AG04450 (cell line): ENCODE measurements around the gene CLMP. TPM values are rescaled to one million over a fixed set of nuclear protein-coding genes. Genes with fewer than 3 reads are reported as not detected.
A peak's percentile ranks its signal among the peaks of the same experiment; 100 is the strongest.

Source experiments
- CTCF ChIA-PET: fragments of 300-600, 350-600 bp; formaldehyde crosslinking; extraction: SDS; loops from one replicate; lab custom pipeline; 2022; ENCODE audit warnings: antibody characterized with exemption, inconsistent platforms; lab: Charles Lee
- POLR2A ChIA-PET: fragments of 350-600 bp; formaldehyde crosslinking; extraction: SDS; loops from one replicate; lab custom pipeline; 2021; ENCODE audit warnings: antibody characterized with exemption, inconsistent platforms; lab: Yijun Ruan, JAX
- DNase-seq: peaks from one replicate; pipeline ENCODE4 v3.0.0-alpha.2; 2011; ENCODE audit warnings: low read depth, low spot score
- H3K27ac ChIP-seq: one replicate; pipeline ENCODE4 v1.5.1; 2012; ENCODE audit warnings: low read depth, low read length, control low read depth
- H3K27me3 ChIP-seq: one replicate; pipeline ENCODE4 v1.6.0; 2012; ENCODE audit warnings: low read length; ENCODE audit not compliant: control insufficient read depth, insufficient read depth
- H3K4me3 ChIP-seq: 2 replicates; pipeline ENCODE4 v1.5.1; 2011; ENCODE audit warnings: mild to moderate bottlenecking, low read depth, low read length, control low read depth
- H3K9me3 ChIP-seq: 2 replicates; pipeline ENCODE4 v1.5.1; 2012; ENCODE audit warnings: low read length; ENCODE audit not compliant: control insufficient read depth, insufficient read depth
- CTCF ChIP-seq: IDR thresholded peaks from 2 replicates; pipeline ENCODE4 v1.5.1; 2011; ENCODE audit warnings: low read depth, low read length, control low read depth, inconsistent platforms
- polyA plus RNA-seq: library from polyadenylated mRNA; depleted of rRNA; stranded (reverse); fragments of >200 nt; gene quantifications from 2 replicates; pipeline ENCODE4 v1.2.3, GENCODE V29; 2011

The CLMP gene
- polyA plus RNA-seq, 1 experiment: 288 TPM

GRCh38 chr11:123233280-123233974 is 38.4 kb upstream of the CLMP start:
- Histone ChIP-seq H3K4me3 (no peak overlapping the region), H3K9me3 (no peaks in the 10 kb centered on the region), H3K27ac (no peak overlapping the region), H3K27me3 (no peaks in the 10 kb centered on the region)
- DNase-seq: no peak
- ChIA-PET CTCF (interaction anchor here (0.9 to 8.9 kb wide), 2 partner anchors 13 to 28 kb away, joined by 3 to 69 read pairs; no protein-coding TSS in a partner anchor), POLR2A (no interaction called here)
- TF ChIP-seq CTCF: no peak

- Histone ChIP-seq H3K4me3 (no peak overlapping the region), H3K27ac (peak overlapping the region; percentile 52), H3K9me3 (no peaks in the 10 kb centered on the region), H3K27me3 (no peaks in the 10 kb centered on the region)
- POLR2A ChIA-PET: interaction anchor here (0.7 to 1.8 kb wide), 6 partner anchors 12 to 170 kb away, joined by 3 to 6 read pairs (median 4); partner anchors contain the start of gene HSPA8
- CTCF ChIA-PET: interaction anchor here (0.6 to 8.9 kb wide), 5 partner anchors 8 to 29 kb away, joined by 3 to 69 read pairs (median 3); no protein-coding TSS in a partner anchor
- no peak for TF ChIP-seq CTCF
- DNase-seq: no peak
Measured at GRCh38 chr11:123231777-123232176, 36.7 kb upstream of the CLMP start.

GRCh38 chr11:123231256-123231655 is 36.2 kb upstream of the CLMP start:
- no peaks in the 10 kb centered on the region for H3K27me3 ChIP-seq
- TF ChIP-seq CTCF: no peak
- POLR2A ChIA-PET: interaction anchor here (0.7 to 1.8 kb wide), 6 partner anchors 12 to 169 kb away, joined by 3 to 6 read pairs (median 4); partner anchors contain the start of gene HSPA8
- H3K4me3 ChIP-seq: no peak overlapping the region
- H3K9me3 ChIP-seq: no peaks in the 10 kb centered on the region
- no peak for DNase-seq
- CTCF ChIA-PET: interaction anchor here (0.6 to 8.9 kb wide), 4 partner anchors 12 to 30 kb away, joined by 3 to 69 read pairs (median 3); no protein-coding TSS in a partner anchor
- H3K27ac ChIP-seq: peak overlapping the region; percentile 52

- Histone ChIP-seq H3K4me3 (no peak overlapping the region), H3K27me3 (no peaks in the 10 kb centered on the region), H3K9me3 (no peaks in the 10 kb centered on the region), H3K27ac (no peak overlapping the region)
- TF ChIP-seq CTCF: no peak
- POLR2A ChIA-PET: interaction anchor here (1.8 kb wide), 1 partner anchor 11 kb away, joined by 6 read pairs; no protein-coding TSS in a partner anchor
- DNase-seq: no peak
- CTCF ChIA-PET: interaction anchor here (1.2 to 8.9 kb wide), 2 partner anchors 16 to 118 kb away, joined by 3 to 69 read pairs; no protein-coding TSS in a partner anchor
Measured at GRCh38 chr11:123230346-123230745, 35.3 kb upstream of the CLMP start.
